BJ (cell line): ENCODE measurements around the gene NOTO. TPM values are rescaled to one million over a fixed set of nuclear protein-coding genes. Genes with fewer than 3 reads are reported as not detected.

Experiments
- CTCF ChIA-PET: fragments of 350-600 bp; formaldehyde crosslinking; extraction: SDS; loops from one replicate; lab custom pipeline; 2021; ENCODE audit warnings: antibody characterized with exemption, inconsistent platforms; lab: Yijun Ruan, JAX
- POLR2A ChIA-PET: fragments of 300-600 bp; sonication (Branson Sonifier 250); formaldehyde crosslinking; extraction: SDS; loops from one replicate; lab custom pipeline; 2021; ENCODE audit warnings: antibody characterized with exemption; lab: Charles Lee
- DNase-seq: peaks from one replicate; pipeline ENCODE4 v3.0.0-alpha.2; 2011; ENCODE audit warnings: low read depth
- H3K27me3 ChIP-seq: 2 replicates; pipeline ENCODE4 v1.6.0; 2011; ENCODE audit warnings: low read length; ENCODE audit not compliant: control insufficient read depth, insufficient read depth
- H3K36me3 ChIP-seq: 2 replicates; pipeline ENCODE4 v1.5.1; 2011; ENCODE audit warnings: low read length; ENCODE audit not compliant: control insufficient read depth, insufficient read depth
- H3K4me3 ChIP-seq: 2 replicates; pipeline ENCODE4 v1.5.1; 2011; ENCODE audit warnings: low read depth, mild to moderate bottlenecking, control low read depth, low read length
- CTCF ChIP-seq: IDR thresholded peaks from 2 replicates; pipeline ENCODE4 v1.5.1; 2011; ENCODE audit warnings: low read depth, mild to moderate bottlenecking, control low read depth, inconsistent platforms, low read length, moderate library complexity; ENCODE audit not compliant: insufficient read depth
- polyA plus RNA-seq: library from polyadenylated mRNA; depleted of rRNA; stranded (reverse); fragments of >200 nt; gene quantifications from 2 replicates; pipeline ENCODE4 v1.2.3, GENCODE V29; 2011

The NOTO gene
- polyA plus RNA-seq, 1 experiment: not detected

GRCh38 chr2:73254343-73255006 lies 52.1 kb downstream of the NOTO start:
- CTCF ChIA-PET: interaction anchor here (2.1 kb wide), 1 partner anchor 16 kb away, joined by 4 read pairs; no protein-coding TSS in a partner anchor
- POLR2A ChIA-PET: no interaction called here

GRCh38 chr2:73255007-73255644 lies 52.8 kb downstream of the NOTO start:
- ChIA-PET CTCF (no interaction called here), POLR2A (no interaction called here)
- no peak for TF ChIP-seq CTCF
- Histone ChIP-seq H3K27me3 (no peaks in the 10 kb centered on the region), H3K4me3 (no peak overlapping the region), H3K36me3 (peaks cover 18% of the 10 kb centered on the region)
- no peak for DNase-seq

More at GRCh38 chr2:73254343-73255006, 52.1 kb downstream of the NOTO start:
- H3K27me3 ChIP-seq: no peaks in the 10 kb centered on the region
- DNase-seq: no peak
- peaks cover 24% of the 10 kb centered on the region for H3K36me3 ChIP-seq
- H3K4me3 ChIP-seq: no peak overlapping the region
- no peak for TF ChIP-seq CTCF

DNA sequence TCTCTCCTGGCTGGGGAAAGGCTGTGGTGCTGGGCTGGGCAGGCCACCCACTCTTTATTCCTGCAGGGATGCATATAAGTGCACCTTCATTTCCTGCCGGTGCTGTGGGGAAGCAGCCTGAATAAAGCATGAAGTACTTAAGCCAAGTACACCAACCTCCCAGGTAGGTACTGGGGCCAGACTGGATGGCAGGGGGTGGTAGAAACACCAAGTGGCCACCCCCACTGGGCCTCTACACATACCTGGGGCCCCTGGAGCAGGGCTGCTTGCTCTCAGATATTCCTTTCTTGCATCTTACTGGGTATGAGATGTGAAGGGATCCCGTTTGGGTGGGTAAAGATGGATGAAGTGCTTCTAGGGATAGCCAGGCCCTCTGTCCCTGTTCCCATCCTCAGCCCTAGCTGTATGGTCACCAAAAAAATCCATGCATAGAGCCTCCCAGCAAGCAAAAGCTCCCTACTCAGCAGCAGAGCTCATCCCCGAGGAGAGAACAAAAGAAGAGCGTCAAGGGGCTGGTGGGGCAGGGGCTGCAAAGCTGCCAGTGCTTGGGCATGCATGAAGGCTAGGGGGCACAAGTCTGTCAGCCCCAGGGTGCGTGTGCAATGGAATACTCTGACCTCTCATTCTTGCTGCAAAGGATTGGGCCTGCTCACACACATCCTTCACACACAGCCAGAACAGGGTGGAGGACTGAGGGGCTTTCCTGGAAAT lies 53.7 kb downstream of the NOTO start:
- Histone ChIP-seq H3K27me3 (no peaks in the 10 kb centered on the region), H3K36me3 (peaks cover 13% of the 10 kb centered on the region), H3K4me3 (no peak overlapping the region)
- no peak for DNase-seq
- CTCF ChIA-PET: interaction anchor here (1.0 kb wide), 1 partner anchor 9 kb away, joined by 3 read pairs; no protein-coding TSS in a partner anchor
- TF ChIP-seq CTCF: no peak
- POLR2A ChIA-PET: no interaction called here

DNA sequence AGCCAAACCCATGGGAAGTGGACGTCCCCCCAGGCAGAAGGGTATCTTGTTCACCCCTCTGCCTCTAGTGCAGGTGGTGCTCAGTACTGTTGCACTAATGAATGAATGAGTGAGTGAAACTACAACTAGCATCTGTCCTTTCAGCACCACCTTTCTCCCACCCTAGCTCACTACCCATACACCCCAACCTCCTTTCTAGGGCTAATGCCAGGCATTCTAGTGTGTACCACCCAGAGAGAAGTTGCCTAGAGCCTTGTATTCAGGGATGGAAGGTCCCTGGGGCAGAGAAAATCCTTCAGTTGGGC lies 54.2 kb downstream of the NOTO start:
- CTCF ChIA-PET: interaction anchor here (0.5 to 1.2 kb wide), 3 partner anchors 9 to 294 kb away, joined by 3 to 5 read pairs (median 3); no protein-coding TSS in a partner anchor
- H3K27me3 ChIP-seq: no peaks in the 10 kb centered on the region
- H3K36me3 ChIP-seq: peaks cover 13% of the 10 kb centered on the region
- POLR2A ChIA-PET: no interaction called here
- H3K4me3 ChIP-seq: no peak overlapping the region
- no peak for DNase-seq
- no peak for TF ChIP-seq CTCF

DNA sequence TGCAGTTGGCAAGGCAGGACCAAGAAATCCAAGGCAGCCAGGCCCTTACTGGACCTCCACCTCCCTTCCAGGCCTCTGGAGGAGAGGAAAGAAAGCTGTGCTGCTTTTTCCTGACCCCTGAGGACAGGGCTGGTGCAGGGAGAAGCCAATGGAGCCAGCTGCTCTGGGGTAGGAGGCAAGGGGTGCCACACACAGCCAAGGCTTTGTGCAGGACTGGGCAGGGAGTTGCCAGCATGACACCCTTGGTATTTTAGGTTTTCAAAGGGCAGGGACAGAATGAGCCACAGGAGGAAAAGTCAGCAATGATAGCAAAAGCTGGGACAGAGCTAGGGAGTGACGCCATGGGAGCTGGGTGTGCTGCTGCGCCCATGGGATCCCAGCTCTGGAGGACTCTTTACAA lies 54.6 kb downstream of the NOTO start:
- Histone ChIP-seq H3K36me3 (peaks cover 11% of the 10 kb centered on the region), H3K27me3 (no peaks in the 10 kb centered on the region), H3K4me3 (no peak overlapping the region)
- TF ChIP-seq CTCF: no peak
- ChIA-PET POLR2A (no interaction called here), CTCF (interaction anchor here (0.5 to 1.2 kb wide), 3 partner anchors 10 to 293 kb away, joined by 3 to 5 read pairs (median 3); no protein-coding TSS in a partner anchor)
- no peak for DNase-seq
